ENCODE measurements around the gene B3GNT9. TPM values are rescaled to one million over a fixed set of nuclear protein-coding genes. Genes with fewer than 3 reads are reported as not detected.

The B3GNT9 gene
- total and polyA plus RNA-seq, 8 donors, result 16.2 to 29.4 (median 19.9) TPM

GRCh38 chr16:67176662-67177061 is 25.9 kb upstream of the B3GNT9 start:
- H3K27me3 ChIP-seq, result peaks cover 0 to 46% of the 10 kb centered on the region in 2 donors
- intact Hi-C loops (cut with DNase I), result no loop called here
- peaks cover 25 to 68% of the 10 kb centered on the region in 2 donors for H3K4me1 ChIP-seq
- no peaks in the 10 kb centered on the region for H3K9me3 ChIP-seq
- no peaks in the 10 kb centered on the region for H3K36me3 ChIP-seq
- ATAC-seq (no peak), DNase-seq (peak in 1 of 4 donors; percentile 55)
- no peak overlapping the region for H3K27ac ChIP-seq
- no peak for TF ChIP-seq CTCF (IDR thresholded peaks at IDR 0.05)
- no peak overlapping the region for H3K4me3 ChIP-seq

- Histone ChIP-seq H3K4me1 (peaks cover 32 to 76% of the 10 kb centered on the region in 2 donors), H3K4me3 (peak overlapping the region; percentile 21 to 39), H3K9me3 (no peaks in the 10 kb centered on the region), H3K27ac (peak overlapping the region; percentile 79 to 81), H3K27me3 (peaks cover 0 to 65% of the 10 kb centered on the region in 2 donors), H3K36me3 (no peaks in the 10 kb centered on the region)
- no peak for ATAC-seq
- TF ChIP-seq CTCF (IDR thresholded peaks at IDR 0.05), result no peak
- intact Hi-C loops (cut with DNase I), result no loop called here
- peak in 1 of 4 donors; percentile 73 for DNase-seq
Measured at GRCh38 chr16:67174706-67175231, 24.0 kb upstream of the B3GNT9 start.

GRCh38 chr16:67173808-67174705 is 23.3 kb upstream of the B3GNT9 start:
- H3K27ac ChIP-seq, result peak overlapping the region; percentile 79 to 81

GRCh38 chr16:67173323-67173722 is 22.5 kb upstream of the B3GNT9 start:
- H3K4me1 ChIP-seq, result peaks cover 32 to 74% of the 10 kb centered on the region in 2 donors
- peak overlapping the region; percentile 21 to 39 for H3K4me3 ChIP-seq

More at GRCh38 chr16:67173808-67174705, 23.3 kb upstream of the B3GNT9 start:
- peaks cover 38 to 80% of the 10 kb centered on the region in 2 donors for H3K4me1 ChIP-seq
- ATAC-seq, result peak; percentile 72
- peak in 1 of 2 donors; percentile 16 for TF ChIP-seq CTCF (IDR thresholded peaks at IDR 0.05)
- intact Hi-C loops (cut with DNase I), result no loop called here
- peak; percentile 45 to 95 (median 86) for DNase-seq
- peak overlapping the region; percentile 21 to 39 for H3K4me3 ChIP-seq
- H3K27me3 ChIP-seq, result peaks cover 0 to 72% of the 10 kb centered on the region in 2 donors
- H3K9me3 ChIP-seq, result no peaks in the 10 kb centered on the region
- H3K36me3 ChIP-seq, result no peaks in the 10 kb centered on the region

More at GRCh38 chr16:67173323-67173722, 22.5 kb upstream of the B3GNT9 start:
- no peaks in the 10 kb centered on the region for H3K9me3 ChIP-seq
- H3K27ac ChIP-seq, result peak overlapping the region; percentile 79 to 81
- no peak for TF ChIP-seq CTCF (IDR thresholded peaks at IDR 0.05)
- no peaks in the 10 kb centered on the region for H3K36me3 ChIP-seq
- H3K27me3 ChIP-seq, result peaks cover 0 to 77% of the 10 kb centered on the region in 2 donors
- intact Hi-C loops (cut with DNase I), result no loop called here
- DNase-seq, result no peak
- no peak for ATAC-seq

All from left lung (tissue), 10 donors.